SU-DHL-6 (cell line): ENCODE data around the gene NUTF2.

Experiments used
- EZH2phosphoT487 ChIP-seq: fragments of 200-600 bp; sonication (generic), shearing (Covaris generic); conservative IDR thresholded peaks from 2 replicates; pipeline ENCODE4 v1.6.1; 2018; ENCODE audit warnings: mild to moderate bottlenecking, antibody characterized with exemption, low read length, moderate library complexity, mixed read lengths
- TF ChIP-seq, protein P1 (sequence below): fragments of 200-600 bp; sonication (generic); IDR thresholded peaks from one replicate; pipeline ENCODE4 v1.5.1; 2017; ENCODE audit warnings: antibody characterized with exemption, mild to moderate bottlenecking, low read length, moderate library complexity; ENCODE audit not compliant: insufficient read depth, poor library complexity, severe bottlenecking

DNA sequence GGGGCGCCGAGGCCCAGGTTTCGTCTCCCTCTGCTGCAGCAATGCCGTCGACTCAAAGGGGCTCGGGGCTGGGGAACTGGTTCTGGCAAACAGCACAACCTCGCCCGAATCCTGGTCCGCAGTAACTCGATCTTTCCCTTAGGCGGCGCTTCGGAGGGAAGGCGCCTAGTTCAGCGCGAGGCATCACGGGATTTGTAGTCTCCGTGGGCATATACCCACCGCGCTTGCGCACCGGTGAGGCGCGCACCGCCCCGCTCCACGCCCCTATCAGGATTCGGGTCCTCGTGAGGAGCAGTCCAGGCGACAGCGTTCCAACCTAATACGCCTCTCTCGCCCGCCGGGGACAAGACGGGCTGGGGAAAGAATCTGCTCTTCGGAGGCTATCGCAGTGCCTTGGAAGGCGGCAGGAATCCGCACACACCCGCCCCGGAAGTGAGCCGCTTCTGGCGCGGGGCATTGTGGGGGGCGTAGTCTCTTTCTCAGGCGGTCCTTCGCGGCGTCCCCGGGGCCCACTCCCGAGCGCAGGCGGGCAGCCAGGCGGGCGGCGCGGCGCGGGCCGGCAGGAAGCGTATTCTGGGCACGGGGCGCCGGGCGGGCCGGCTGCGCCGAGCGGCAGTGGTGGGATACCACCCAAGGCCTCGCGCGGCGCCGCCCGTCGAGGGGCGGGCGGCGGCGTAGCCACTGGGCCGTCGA lies 4.8 kb upstream of the NUTF2 start, which contains the start of gene THAP11:
- TF ChIP-seq, protein P1, sequence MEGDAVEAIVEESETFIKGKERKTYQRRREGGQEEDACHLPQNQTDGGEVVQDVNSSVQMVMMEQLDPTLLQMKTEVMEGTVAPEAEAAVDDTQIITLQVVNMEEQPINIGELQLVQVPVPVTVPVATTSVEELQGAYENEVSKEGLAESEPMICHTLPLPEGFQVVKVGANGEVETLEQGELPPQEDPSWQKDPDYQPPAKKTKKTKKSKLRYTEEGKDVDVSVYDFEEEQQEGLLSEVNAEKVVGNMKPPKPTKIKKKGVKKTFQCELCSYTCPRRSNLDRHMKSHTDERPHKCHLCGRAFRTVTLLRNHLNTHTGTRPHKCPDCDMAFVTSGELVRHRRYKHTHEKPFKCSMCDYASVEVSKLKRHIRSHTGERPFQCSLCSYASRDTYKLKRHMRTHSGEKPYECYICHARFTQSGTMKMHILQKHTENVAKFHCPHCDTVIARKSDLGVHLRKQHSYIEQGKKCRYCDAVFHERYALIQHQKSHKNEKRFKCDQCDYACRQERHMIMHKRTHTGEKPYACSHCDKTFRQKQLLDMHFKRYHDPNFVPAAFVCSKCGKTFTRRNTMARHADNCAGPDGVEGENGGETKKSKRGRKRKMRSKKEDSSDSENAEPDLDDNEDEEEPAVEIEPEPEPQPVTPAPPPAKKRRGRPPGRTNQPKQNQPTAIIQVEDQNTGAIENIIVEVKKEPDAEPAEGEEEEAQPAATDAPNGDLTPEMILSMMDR: peak; percentile 52
- no peak for TF ChIP-seq EZH2phosphoT487
